Activated CD4-positive, alpha-beta T cell treated with anti-CD3 and anti-CD28 coated beads, Interleukin-2, amount 10 ng/mL, durations not matched to agents 7 days and 5 days (primary cell): ENCODE data around the gene UFM1. TPM values are rescaled to one million over a fixed set of nuclear protein-coding genes. Genes with fewer than 3 reads are reported as not detected.
"Not testable (repeated sequence)": the region's sequence is repeated elsewhere in the genome, so short reads cannot be mapped to it uniquely, and the experiment has no call there.

Experiments used
- CTCF ChIA-PET: fragments of 350-600 bp; sonication (Branson Sonifier 250); formaldehyde crosslinking; loops from one replicate; lab custom pipeline; 2021; ENCODE audit warnings: antibody characterized with exemption; lab: Charles Lee
- POLR2A ChIA-PET: fragments of 350-600 bp; sonication (Branson Sonifier 250); formaldehyde crosslinking; loops from one replicate; lab custom pipeline; 2021; ENCODE audit warnings: antibody characterized with exemption; lab: Charles Lee
- DNase-seq: peaks from one replicate; pipeline ENCODE4 v3.0.0-alpha.2; 2020
- H3K27ac Mint-ChIP-seq: one replicate; pipeline ENCODE4 v1.8.0; 2021; ENCODE audit warnings: mild to moderate bottlenecking, moderate library complexity, mixed read lengths
- H3K27me3 Mint-ChIP-seq: one replicate; pipeline ENCODE4 v1.8.0; 2021; ENCODE audit warnings: mixed read lengths
- H3K36me3 Mint-ChIP-seq: one replicate; pipeline ENCODE4 v1.8.0; 2021; ENCODE audit warnings: low read depth, mixed read lengths
- H3K4me1 Mint-ChIP-seq: one replicate; pipeline ENCODE4 v1.8.0; 2021; ENCODE audit warnings: mixed read lengths
- H3K4me3 Mint-ChIP-seq: one replicate; pipeline ENCODE4 v1.8.0; 2021; ENCODE audit warnings: mild to moderate bottlenecking, moderate library complexity, mixed read lengths
- H3K9me3 Mint-ChIP-seq: one replicate; pipeline ENCODE4 v1.8.0; 2021; ENCODE audit warnings: mixed read lengths
- total RNA-seq, 2 experiments: library from RNA; stranded (reverse); gene quantifications; one replicate each; pipeline ENCODE4 v1.2.3, GENCODE V29; 2021

The UFM1 gene
- total RNA-seq, result 10 to 100 TPM; 34.2 to 36.8 TPM

DNA sequence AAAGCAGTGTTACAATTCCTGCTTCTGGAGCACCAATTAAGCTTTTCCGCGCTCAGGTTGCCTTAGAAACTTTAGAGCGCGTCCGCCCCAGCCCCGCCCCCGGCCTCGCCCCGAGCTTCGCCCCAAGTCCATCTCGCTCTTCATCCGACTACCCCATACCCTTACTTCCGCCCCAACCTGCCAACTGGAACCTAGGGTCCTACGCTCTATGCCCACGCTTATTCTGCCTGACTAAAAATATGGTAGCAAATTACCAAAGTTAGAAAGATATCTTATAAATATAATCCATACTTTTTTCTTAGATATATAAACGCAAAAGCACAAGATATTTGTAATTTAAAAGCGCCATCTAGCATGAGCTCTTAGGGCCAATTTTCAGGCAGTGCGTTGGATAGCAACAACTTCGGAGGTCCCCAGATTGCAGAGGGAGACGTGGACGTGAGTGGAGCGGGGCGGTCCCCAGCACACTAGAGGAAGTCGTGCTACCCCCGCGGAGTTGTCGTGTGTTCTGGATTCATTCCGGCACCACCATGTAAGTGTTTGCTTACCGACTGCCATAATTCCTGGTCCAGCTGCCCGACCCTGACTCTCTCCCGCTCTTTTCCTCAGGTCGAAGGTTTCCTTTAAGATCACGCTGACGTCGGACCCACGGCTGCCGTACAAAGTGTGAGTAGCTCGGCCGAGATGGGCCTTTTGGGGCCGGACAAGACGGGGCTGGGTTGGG, at the start of gene UFM1:
Gene UFM1 (plus strand): TSS at position 462 of the 724 bp plus-strand sequence. CDS start 69 bp downstream, at position 531.
- Mint-ChIP-seq H3K4me1 (peaks cover 33% of the 10 kb centered on the region), H3K4me3 (peak within 1 kb of the TSS; percentile 98), H3K36me3 (peaks cover 21% of the 10 kb centered on the region), H3K27me3 (no peaks in the 10 kb centered on the region), H3K27ac (peak within 1 kb of the TSS; percentile 98), H3K9me3 (no peaks in the 10 kb centered on the region)
- ChIA-PET POLR2A (no interaction called here), CTCF (interaction anchor here (0.6 to 1.2 kb wide), 3 partner anchors 9 to 153 kb away, joined by 3 read pairs; no protein-coding TSS in a partner anchor)
- peak; percentile 91 for DNase-seq

GRCh38 chr13:38301236-38301635, 48.4 kb upstream of the UFM1 start:
- Mint-ChIP-seq H3K9me3 (no peaks in the 10 kb centered on the region), H3K4me3 (no peak overlapping the region), H3K4me1 (no peaks in the 10 kb centered on the region), H3K36me3 (no peaks in the 10 kb centered on the region), H3K27me3 (no peaks in the 10 kb centered on the region), H3K27ac (no peak overlapping the region)
- ChIA-PET POLR2A (no interaction called here), CTCF (no interaction called here)
- DNase-seq, result no peak

GRCh38 chr13:38303816-38304320, 45.8 kb upstream of the UFM1 start:
- Mint-ChIP-seq H3K9me3 (no peaks in the 10 kb centered on the region), H3K27me3 (no peaks in the 10 kb centered on the region), H3K36me3 (no peaks in the 10 kb centered on the region), H3K4me1 (no peaks in the 10 kb centered on the region), H3K4me3 (no peak overlapping the region), H3K27ac (no peak overlapping the region)
- ChIA-PET POLR2A (no interaction called here), CTCF (no interaction called here)
- no peak for DNase-seq

GRCh38 chr13:38308736-38309135, 40.9 kb upstream of the UFM1 start:
- Mint-ChIP-seq H3K36me3 (no peaks in the 10 kb centered on the region), H3K27ac (no peak overlapping the region), H3K9me3 (no peaks in the 10 kb centered on the region), H3K4me1 (no peaks in the 10 kb centered on the region), H3K4me3 (no peak overlapping the region), H3K27me3 (no peaks in the 10 kb centered on the region)
- ChIA-PET POLR2A (no interaction called here), CTCF (no interaction called here)
- DNase-seq, result no peak

DNA sequence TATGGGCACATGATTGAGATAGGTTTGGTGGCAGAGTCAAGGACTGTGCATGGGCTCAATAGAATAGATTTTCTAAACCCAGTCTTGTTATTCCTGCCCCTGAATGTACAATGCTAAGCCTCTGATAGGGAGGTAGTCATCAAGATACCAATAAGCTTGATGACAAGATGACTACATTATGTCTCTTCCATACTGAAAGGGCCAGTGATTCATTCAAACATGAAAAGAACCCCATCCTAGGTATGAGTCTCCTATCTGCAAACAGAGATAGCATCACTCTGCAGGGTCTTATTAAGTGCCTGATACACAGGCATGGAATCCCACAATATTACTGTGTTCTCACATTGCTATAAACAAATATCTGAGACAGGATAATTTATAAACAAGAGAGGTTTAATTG, 40.3 kb upstream of the UFM1 start:
- no peaks in the 10 kb centered on the region for H3K27me3 Mint-ChIP-seq
- ChIA-PET POLR2A (no interaction called here), CTCF (no interaction called here)
- H3K4me3 Mint-ChIP-seq, result no peak overlapping the region
- H3K27ac Mint-ChIP-seq, result no peak overlapping the region
- no peaks in the 10 kb centered on the region for H3K4me1 Mint-ChIP-seq
- no peaks in the 10 kb centered on the region for H3K9me3 Mint-ChIP-seq
- DNase-seq, result no peak
- no peaks in the 10 kb centered on the region for H3K36me3 Mint-ChIP-seq

DNA sequence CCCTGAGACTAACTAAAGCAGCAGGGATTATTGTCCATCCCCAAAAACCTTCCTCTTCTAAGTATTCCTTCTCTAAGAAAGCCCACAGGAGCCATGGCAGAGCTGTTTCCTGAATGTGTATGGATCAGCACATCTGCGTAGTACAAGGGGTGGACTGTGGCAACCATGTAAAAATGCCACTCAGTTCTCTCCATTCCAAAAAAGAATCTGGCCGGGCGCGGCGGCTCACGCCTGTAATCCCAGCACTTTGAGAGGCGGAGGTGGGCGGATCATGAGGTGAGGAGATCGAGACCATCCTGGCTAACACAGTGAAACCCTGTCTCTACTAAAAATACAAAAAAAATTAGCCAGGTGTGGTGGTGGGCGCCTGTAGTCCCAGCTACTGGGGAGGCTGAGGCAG, 38.5 kb upstream of the UFM1 start:
- DNase-seq, H3K36me3 Mint-ChIP-seq, CTCF ChIA-PET, H3K9me3 Mint-ChIP-seq, POLR2A ChIA-PET, H3K4me1 Mint-ChIP-seq, H3K4me3 Mint-ChIP-seq, H3K27me3 Mint-ChIP-seq, H3K27ac Mint-ChIP-seq: not testable (repeated sequence)

DNA sequence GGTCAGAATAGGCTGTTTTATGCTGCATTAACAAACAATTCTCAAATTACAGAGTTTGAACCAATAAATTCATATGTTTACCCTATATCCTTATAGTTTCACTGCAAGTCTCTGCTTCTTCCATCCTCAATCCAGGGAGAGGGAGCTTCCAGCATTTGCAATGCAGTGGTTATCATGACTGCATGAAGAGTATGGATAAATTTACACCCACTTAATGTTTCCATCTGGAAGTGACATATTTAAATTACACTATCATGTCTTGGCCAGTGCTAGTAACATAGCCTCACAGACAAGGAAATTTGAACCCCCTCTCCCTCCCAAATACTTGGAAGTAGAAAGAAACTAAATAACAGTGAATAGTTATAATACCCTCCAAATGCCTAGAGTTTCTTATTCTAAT, 33.5 kb upstream of the UFM1 start:
- ChIA-PET CTCF (no interaction called here), POLR2A (no interaction called here)
- Mint-ChIP-seq H3K4me3 (no peak overlapping the region), H3K4me1 (no peaks in the 10 kb centered on the region), H3K36me3 (no peaks in the 10 kb centered on the region), H3K9me3 (no peaks in the 10 kb centered on the region), H3K27ac (no peak overlapping the region), H3K27me3 (peaks cover 3% of the 10 kb centered on the region)
- DNase-seq, result no peak

- no peaks in the 10 kb centered on the region for H3K27me3 Mint-ChIP-seq
- H3K27ac Mint-ChIP-seq, result no peak overlapping the region
- H3K4me3 Mint-ChIP-seq, result no peak overlapping the region
- DNase-seq, result no peak
- H3K9me3 Mint-ChIP-seq, result no peaks in the 10 kb centered on the region
- POLR2A ChIA-PET, result no interaction called here
- no peaks in the 10 kb centered on the region for H3K4me1 Mint-ChIP-seq
- CTCF ChIA-PET, result interaction anchor here (1.0 kb wide), 1 partner anchor 122 kb away, joined by 3 read pairs; no protein-coding TSS in a partner anchor
- no peaks in the 10 kb centered on the region for H3K36me3 Mint-ChIP-seq
These were observed 28.0 kb upstream of the UFM1 start for GRCh38 chr13:38321654-38322053.

DNA sequence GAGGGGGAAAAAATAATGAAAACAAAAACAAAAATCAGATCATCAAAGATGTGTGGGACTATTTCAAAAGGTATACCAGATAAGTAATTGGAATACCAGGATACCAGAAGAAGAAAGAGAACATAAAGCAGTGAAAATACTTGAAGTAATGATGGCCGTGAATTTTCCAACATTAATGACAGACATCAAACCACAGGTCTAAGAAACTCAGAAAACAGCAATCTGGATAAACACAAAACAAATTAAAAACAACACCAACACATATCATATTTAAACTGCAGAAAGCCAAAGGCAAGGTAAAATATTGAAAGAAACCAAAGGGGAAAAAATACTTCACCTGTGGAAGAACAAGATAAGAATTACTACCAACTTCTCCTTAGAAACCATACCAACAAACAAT, 24.2 kb upstream of the UFM1 start:
- H3K36me3 Mint-ChIP-seq, result no peaks in the 10 kb centered on the region
- CTCF ChIA-PET, result no interaction called here
- H3K4me1 Mint-ChIP-seq, result no peaks in the 10 kb centered on the region

GRCh38 chr13:38328699-38329098, 21.0 kb upstream of the UFM1 start:
- Mint-ChIP-seq H3K27me3 (no peaks in the 10 kb centered on the region), H3K27ac (no peak overlapping the region), H3K36me3 (no peaks in the 10 kb centered on the region), H3K4me1 (no peaks in the 10 kb centered on the region), H3K9me3 (no peaks in the 10 kb centered on the region), H3K4me3 (no peak overlapping the region)
- no peak for DNase-seq
- ChIA-PET POLR2A (no interaction called here), CTCF (no interaction called here)

More for the DNA sequence above, 24.2 kb upstream of the UFM1 start:
- Mint-ChIP-seq H3K4me3 (no peak overlapping the region), H3K27ac (no peak overlapping the region), H3K9me3 (no peaks in the 10 kb centered on the region), H3K27me3 (no peaks in the 10 kb centered on the region)
- DNase-seq, result no peak
- POLR2A ChIA-PET, result no interaction called here

- no peaks in the 10 kb centered on the region for H3K9me3 Mint-ChIP-seq
- no peak overlapping the region for H3K27ac Mint-ChIP-seq
- H3K27me3 Mint-ChIP-seq, result no peaks in the 10 kb centered on the region
- CTCF ChIA-PET, result interaction anchor here (1.2 kb wide), 1 partner anchor 14 kb away, joined by 3 read pairs; no protein-coding TSS in a partner anchor
- H3K36me3 Mint-ChIP-seq, result no peaks in the 10 kb centered on the region
- POLR2A ChIA-PET, result no interaction called here
- no peak overlapping the region for H3K4me3 Mint-ChIP-seq
- H3K4me1 Mint-ChIP-seq, result no peaks in the 10 kb centered on the region
- DNase-seq, result no peak
These were observed 14.8 kb upstream of the UFM1 start for GRCh38 chr13:38334845-38335244.

GRCh38 chr13:38338089-38338488, 11.6 kb upstream of the UFM1 start:
- POLR2A ChIA-PET, result no interaction called here
- Mint-ChIP-seq H3K9me3 (no peaks in the 10 kb centered on the region), H3K4me3 (no peak overlapping the region), H3K27ac (no peak overlapping the region), H3K4me1 (no peaks in the 10 kb centered on the region), H3K27me3 (peaks cover 1% of the 10 kb centered on the region), H3K36me3 (no peaks in the 10 kb centered on the region)
- CTCF ChIA-PET, result no interaction called here
- DNase-seq, result no peak

GRCh38 chr13:38340624-38341023, 9.0 kb upstream of the UFM1 start:
- Mint-ChIP-seq H3K4me3 (no peak overlapping the region), H3K27ac (no peak overlapping the region), H3K9me3 (no peaks in the 10 kb centered on the region), H3K4me1 (no peaks in the 10 kb centered on the region), H3K36me3 (no peaks in the 10 kb centered on the region), H3K27me3 (peaks cover 1% of the 10 kb centered on the region)
- DNase-seq, result no peak
- ChIA-PET POLR2A (no interaction called here), CTCF (interaction anchor here (1.0 to 1.8 kb wide), 3 partner anchors 9 to 14 kb away, joined by 3 to 6 read pairs (median 4); no protein-coding TSS in a partner anchor)
